ENCODE measurements around the gene C12orf75. TPM values are rescaled to one million over a fixed set of nuclear protein-coding genes. Genes with fewer than 3 reads are reported as not detected.

The C12orf75 gene
- total and polyA plus RNA-seq, 10 of the 15 experiments (the other 5 are each of a cell fraction or from before 2014, with no cell fraction given) = 40.7 to 411 (median 159) TPM

DNA sequence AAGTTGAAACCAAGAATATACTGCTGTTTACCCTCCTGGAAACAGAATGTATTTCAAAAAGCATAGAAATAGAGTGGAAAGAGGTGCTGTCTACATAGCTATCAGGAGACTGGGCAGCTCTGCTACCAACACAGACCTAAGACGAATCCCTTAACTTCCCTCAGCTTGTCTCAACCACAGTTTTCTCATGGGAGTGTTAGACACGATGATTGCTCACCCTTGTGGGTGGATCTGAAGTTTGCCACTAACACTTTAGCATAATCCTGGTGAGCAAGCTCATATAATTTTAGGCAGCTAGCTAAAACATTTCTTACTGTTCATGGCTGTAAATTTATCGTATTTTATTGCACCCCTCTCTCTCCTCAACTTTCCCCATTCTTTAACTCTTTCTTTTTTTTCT lies 38.5 kb downstream of the C12orf75 start:
- Histone ChIP-seq H3K4me2 (ENCODE audit: control insufficient read depth, insufficient read depth) (no peak overlapping the region), H3K36me3 (ENCODE audit: control insufficient read depth in 2 of 2, insufficient read depth in 2 of 2, low read length in 1 of 2) (peaks cover 2 to 4% of the 10 kb centered on the region in 2 experiments; a peak in 3 of 4 replicates), H3K79me2 (ENCODE audit: control insufficient read depth, insufficient read depth, low read length) (no peaks in the 10 kb centered on the region), H3K9ac (ENCODE audit: control insufficient read depth, insufficient read depth, low read length) (no peak overlapping the region), H3K27ac (ENCODE audit: control insufficient read depth, insufficient read depth) (no peak overlapping the region), H2AFZ (ENCODE audit: control insufficient read depth, low read depth, low read length) (no peak overlapping the region), H3K27me3 (replicated peaks in 1 of 2; ENCODE audit: control insufficient read depth in 2 of 2, insufficient read depth in 2 of 2, low read length in 1 of 2) (no peaks in the 10 kb centered on the region), H3K4me1 (ENCODE audit: control insufficient read depth, insufficient read depth, low read length) (no peaks in the 10 kb centered on the region), H3K9me3 (replicated peaks; ENCODE audit: control insufficient read depth, insufficient read depth, low read length) (no peaks in the 10 kb centered on the region), H4K20me1 (ENCODE audit: control insufficient read depth, insufficient read depth) (no peaks in the 10 kb centered on the region), H3K4me3 (no peak overlapping the region)
- FAIRE-seq (no peak), ATAC-seq (no peak), DNase-seq (ENCODE audit: low read depth, low spot score) (no peak)
- in situ Hi-C loops (cut with MboI) (no loop called here), intact Hi-C loops (cut with micrococcal nuclease; ENCODE audit: unreplicated experiment) (no loop called here)
- no TSS peak for BruUV-seq (replicated peaks)
- ChIA-PET RAD21 (ENCODE audit: unreplicated experiment) (interaction anchor here (0.9 to 1.4 kb wide), 3 partner anchors 12 to 44 kb away, joined by 3 to 4 read pairs (median 3); no protein-coding TSS in a partner anchor), CTCF (interaction anchor here (0.9 to 2.7 kb wide), 4 partner anchors 9 to 48 kb away, joined by 3 to 9 read pairs (median 4); no protein-coding TSS in a partner anchor), SMC1A (ENCODE audit: uncharacterized antibody, unreplicated experiment) (interaction anchor here (1.0 to 1.6 kb wide), 3 partner anchors 36 to 89 kb away, joined by 3 to 6 read pairs (median 4); no protein-coding TSS in a partner anchor), POLR2A (no interaction called here)
- WGBS (ENCODE audit: insufficient coverage, insufficient replicate concordance, low lambda C conversion rate, missing lambda C conversion rate) = 52% methylated on average over 3 of the region's 3 CpGs
- TF ChIP-seq, protein P1, sequence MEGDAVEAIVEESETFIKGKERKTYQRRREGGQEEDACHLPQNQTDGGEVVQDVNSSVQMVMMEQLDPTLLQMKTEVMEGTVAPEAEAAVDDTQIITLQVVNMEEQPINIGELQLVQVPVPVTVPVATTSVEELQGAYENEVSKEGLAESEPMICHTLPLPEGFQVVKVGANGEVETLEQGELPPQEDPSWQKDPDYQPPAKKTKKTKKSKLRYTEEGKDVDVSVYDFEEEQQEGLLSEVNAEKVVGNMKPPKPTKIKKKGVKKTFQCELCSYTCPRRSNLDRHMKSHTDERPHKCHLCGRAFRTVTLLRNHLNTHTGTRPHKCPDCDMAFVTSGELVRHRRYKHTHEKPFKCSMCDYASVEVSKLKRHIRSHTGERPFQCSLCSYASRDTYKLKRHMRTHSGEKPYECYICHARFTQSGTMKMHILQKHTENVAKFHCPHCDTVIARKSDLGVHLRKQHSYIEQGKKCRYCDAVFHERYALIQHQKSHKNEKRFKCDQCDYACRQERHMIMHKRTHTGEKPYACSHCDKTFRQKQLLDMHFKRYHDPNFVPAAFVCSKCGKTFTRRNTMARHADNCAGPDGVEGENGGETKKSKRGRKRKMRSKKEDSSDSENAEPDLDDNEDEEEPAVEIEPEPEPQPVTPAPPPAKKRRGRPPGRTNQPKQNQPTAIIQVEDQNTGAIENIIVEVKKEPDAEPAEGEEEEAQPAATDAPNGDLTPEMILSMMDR (IDR thresholded peaks at IDR 0.05 in 2 of 3, conservative IDR thresholded peaks at IDR 0.05 in 1 of 3; ENCODE audit: control insufficient read depth in 2 of 3, extremely low read depth in 1 of 3, insufficient read depth in 1 of 3, low read depth in 3 of 3, low read length in 3 of 3) = peak in 1 of 3 experiments; percentile 6; a peak in 1 of 6 replicates
- TF ChIP-seq NKRF (conservative IDR thresholded peaks at IDR 0.05) (no peak), RAD21 (IDR thresholded peaks at IDR 0.05; ENCODE audit: insufficient read depth, low read depth, low read length) (0 out of 2 replicates have a peak, but pooled peaks have one; percentile 5)
